IPS-20b (cell line): ENCODE data around the gene YAP1.

Experiments used
- H3K27ac ChIP-seq: one replicate; pipeline ENCODE4 v1.5.1; 2013; ENCODE audit warnings: low read length
- H3K27me3 ChIP-seq: 2 replicates; pipeline ENCODE4 v1.6.1; 2013; ENCODE audit warnings: mild to moderate bottlenecking, low read length, inconsistent platforms; ENCODE audit not compliant: insufficient read depth
- H3K36me3 ChIP-seq: 2 replicates; pipeline ENCODE4 v1.6.1; 2013; ENCODE audit warnings: low read depth, mild to moderate bottlenecking, inconsistent platforms, low read length, moderate library complexity; ENCODE audit not compliant: insufficient read depth
- H3K4me1 ChIP-seq: 2 replicates; pipeline ENCODE4 v1.6.1; 2013; ENCODE audit warnings: mild to moderate bottlenecking, control low read depth, inconsistent platforms, low read length, moderate library complexity; ENCODE audit not compliant: insufficient read depth
- H3K4me3 ChIP-seq: 2 replicates; pipeline ENCODE4 v1.5.1; 2013; ENCODE audit warnings: mild to moderate bottlenecking, low read length, inconsistent platforms
- H3K9ac ChIP-seq: 2 replicates; pipeline ENCODE4 v1.6.1; 2013; ENCODE audit warnings: low read depth, mild to moderate bottlenecking, inconsistent platforms, low read length, moderate library complexity
- H3K9me3 ChIP-seq: 2 replicates; pipeline ENCODE4 v1.6.1; 2013; ENCODE audit warnings: mild to moderate bottlenecking, low read depth, low read length, inconsistent platforms; ENCODE audit not compliant: insufficient read depth

Gene YAP1

DNA sequence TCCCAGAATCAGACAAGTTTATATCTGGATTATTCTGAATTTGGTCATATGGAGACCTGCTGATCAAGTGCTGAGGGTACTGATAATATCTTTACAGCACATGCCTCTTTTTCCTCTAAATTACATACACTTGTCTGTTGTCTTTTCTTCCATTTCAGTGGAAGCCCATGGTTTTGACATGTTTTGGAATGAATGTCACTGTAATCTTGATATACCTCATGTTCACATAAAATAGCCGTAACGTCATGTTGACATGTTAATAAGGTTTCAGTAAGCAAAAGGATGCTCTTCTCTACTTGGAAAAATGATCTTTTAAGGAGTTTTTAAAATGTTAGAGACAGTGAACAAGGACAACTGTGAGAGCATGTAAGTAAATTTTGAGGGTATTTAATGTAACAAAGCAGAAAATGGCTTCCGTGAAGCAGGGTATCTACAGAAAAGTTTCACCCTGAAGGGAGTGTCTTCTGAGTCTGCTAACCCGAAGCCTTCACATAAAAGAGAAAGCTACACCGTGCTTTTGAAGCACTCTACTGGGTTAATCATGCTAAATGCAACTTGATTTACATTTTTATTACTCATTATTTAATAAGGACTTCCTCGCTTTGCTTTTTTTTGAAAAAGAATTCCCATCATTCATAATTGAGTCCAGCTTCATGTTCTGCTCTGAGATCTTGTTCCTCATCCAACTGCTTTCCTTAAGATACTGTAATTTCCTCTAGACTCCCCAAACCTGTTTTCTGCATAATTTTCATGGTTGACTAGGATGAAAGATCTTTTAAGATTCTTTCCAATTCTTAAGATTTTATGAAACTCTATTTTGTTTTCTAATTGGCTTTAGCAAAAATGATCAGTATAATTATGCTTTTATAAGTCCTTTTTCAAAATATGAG lies 56.2 kb downstream of the YAP1 start:
- H3K27ac ChIP-seq = no peak overlapping the region
- H3K4me1 ChIP-seq = peaks cover 12% of the 10 kb centered on the region
- H3K27me3 ChIP-seq = no peaks in the 10 kb centered on the region
- H3K4me3 ChIP-seq = no peak overlapping the region
- peaks cover 30% of the 10 kb centered on the region for H3K36me3 ChIP-seq
- no peaks in the 10 kb centered on the region for H3K9me3 ChIP-seq
- no peak overlapping the region for H3K9ac ChIP-seq

GRCh38 chr11:102168481-102168880 lies 58.2 kb downstream of the YAP1 start:
- Histone ChIP-seq H3K36me3 (peaks cover 18% of the 10 kb centered on the region), H3K9ac (no peak overlapping the region), H3K27me3 (no peaks in the 10 kb centered on the region), H3K4me3 (no peak overlapping the region), H3K27ac (no peak overlapping the region), H3K4me1 (peaks cover 7% of the 10 kb centered on the region; the same call in 1 of the 2 replicates), H3K9me3 (no peaks in the 10 kb centered on the region)

- H3K9ac ChIP-seq = no peak overlapping the region
- H3K27ac ChIP-seq = no peak overlapping the region
- H3K9me3 ChIP-seq = no peaks in the 10 kb centered on the region
- H3K36me3 ChIP-seq = peaks cover 17% of the 10 kb centered on the region
- H3K27me3 ChIP-seq = no peaks in the 10 kb centered on the region
- no peak overlapping the region for H3K4me3 ChIP-seq
- peaks cover 7% of the 10 kb centered on the region; the same call in 1 of the 2 replicates for H3K4me1 ChIP-seq
Observed at GRCh38 chr11:102171101-102171500, 60.9 kb downstream of the YAP1 start.

DNA sequence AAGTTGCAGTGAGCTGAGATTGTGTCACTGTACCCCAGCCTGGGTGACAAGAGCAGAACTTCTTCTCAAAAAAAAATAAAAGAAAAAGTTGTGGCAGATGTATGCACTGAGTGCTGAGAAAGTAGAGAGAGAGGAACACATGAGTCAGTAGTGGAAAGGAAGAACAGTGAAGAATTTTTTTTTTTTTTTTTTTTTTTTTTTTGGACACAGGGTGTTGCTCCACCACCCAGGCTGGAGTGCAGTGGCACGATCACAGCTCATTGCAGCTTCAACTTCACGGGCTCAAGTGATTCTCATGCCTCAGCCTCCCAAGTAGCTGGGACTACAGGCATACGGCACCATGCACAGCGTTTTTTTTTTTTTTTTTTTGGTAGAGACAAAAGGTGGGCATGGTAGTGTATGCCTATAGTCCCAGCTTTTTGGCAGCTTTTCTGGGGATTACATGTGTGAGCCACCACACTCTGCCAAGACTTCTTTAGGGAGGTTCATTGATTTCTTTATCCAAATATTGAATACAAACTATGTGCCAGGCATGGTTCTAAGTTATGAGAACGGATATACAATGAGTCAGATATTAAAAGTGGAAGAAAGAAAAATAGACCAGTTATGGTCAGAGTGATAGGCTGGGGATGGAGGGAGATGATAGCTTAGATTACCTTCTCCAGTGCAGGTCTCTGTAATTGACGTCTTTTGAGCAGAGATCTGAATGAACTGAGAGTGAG lies 62.0 kb downstream of the YAP1 start:
- Histone ChIP-seq H3K9me3 (no peaks in the 10 kb centered on the region), H3K27me3 (no peaks in the 10 kb centered on the region), H3K4me1 (peaks cover 7% of the 10 kb centered on the region; the same call in 1 of the 2 replicates), H3K36me3 (peaks cover 15% of the 10 kb centered on the region), H3K9ac (no peak overlapping the region), H3K4me3 (no peak overlapping the region), H3K27ac (no peak overlapping the region)

- H3K27ac ChIP-seq = no peak overlapping the region
Observed at GRCh38 chr11:102177126-102177525, 66.9 kb downstream of the YAP1 start.

GRCh38 chr11:102177974-102178631 lies 67.9 kb downstream of the YAP1 start:
- Histone ChIP-seq H3K9ac (no peak overlapping the region), H3K36me3 (peaks cover 27% of the 10 kb centered on the region), H3K27me3 (no peaks in the 10 kb centered on the region), H3K4me1 (no peaks in the 10 kb centered on the region), H3K27ac (no peak overlapping the region), H3K9me3 (no peaks in the 10 kb centered on the region), H3K4me3 (no peak overlapping the region)

More at GRCh38 chr11:102177126-102177525, 66.9 kb downstream of the YAP1 start:
- H3K4me1 ChIP-seq = no peaks in the 10 kb centered on the region
- H3K27me3 ChIP-seq = no peaks in the 10 kb centered on the region
- peaks cover 27% of the 10 kb centered on the region for H3K36me3 ChIP-seq
- H3K4me3 ChIP-seq = no peak overlapping the region
- no peaks in the 10 kb centered on the region for H3K9me3 ChIP-seq
- H3K9ac ChIP-seq = no peak overlapping the region

GRCh38 chr11:102179371-102179770 lies 69.1 kb downstream of the YAP1 start:
- Histone ChIP-seq H3K9ac (no peak overlapping the region), H3K9me3 (no peaks in the 10 kb centered on the region), H3K36me3 (peaks cover 26% of the 10 kb centered on the region), H3K4me3 (no peak overlapping the region), H3K27ac (no peak overlapping the region), H3K27me3 (no peaks in the 10 kb centered on the region), H3K4me1 (no peaks in the 10 kb centered on the region)

GRCh38 chr11:102184269-102184987 lies 74.2 kb downstream of the YAP1 start:
- no peak overlapping the region for H3K27ac ChIP-seq
- no peak overlapping the region for H3K9ac ChIP-seq
- no peaks in the 10 kb centered on the region for H3K27me3 ChIP-seq
- H3K4me1 ChIP-seq = peaks cover 23% of the 10 kb centered on the region; the same call in 1 of the 2 replicates
- peaks cover 15% of the 10 kb centered on the region for H3K36me3 ChIP-seq
- H3K9me3 ChIP-seq = no peaks in the 10 kb centered on the region
- H3K4me3 ChIP-seq = no peak overlapping the region

DNA sequence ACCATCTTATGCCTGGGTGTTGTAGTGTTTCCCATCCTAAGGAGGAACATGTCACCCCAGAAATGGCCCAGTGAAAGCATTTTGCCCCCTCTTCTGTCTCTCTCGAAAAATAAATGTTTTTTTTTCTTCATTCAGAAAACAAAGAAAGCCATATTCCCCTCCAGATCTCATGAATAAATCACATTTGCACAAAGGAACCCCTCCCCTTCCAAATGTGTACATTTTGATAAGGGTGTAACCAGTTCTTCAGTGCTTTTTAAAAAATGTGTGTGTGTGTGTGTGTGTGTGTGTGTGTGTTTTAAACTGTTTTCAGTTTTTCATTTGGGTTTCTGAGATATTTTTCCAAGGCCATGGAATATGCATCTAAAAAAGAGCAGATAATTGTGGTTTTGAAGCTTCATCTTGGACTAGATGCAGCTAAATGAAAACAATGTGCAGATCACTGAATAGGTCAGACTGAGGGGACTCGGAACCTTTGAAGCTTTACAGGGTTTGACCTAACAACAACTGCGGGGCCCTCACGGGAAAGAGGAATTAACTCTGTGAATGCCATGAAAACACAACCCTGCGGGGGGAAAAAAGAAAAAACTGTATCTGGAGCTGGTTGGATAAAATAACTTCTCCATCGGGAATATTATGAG lies 76.4 kb downstream of the YAP1 start:
- no peak overlapping the region for H3K27ac ChIP-seq
- H3K4me1 ChIP-seq = peaks cover 23% of the 10 kb centered on the region; the same call in 1 of the 2 replicates
- H3K9me3 ChIP-seq = no peaks in the 10 kb centered on the region
- no peak overlapping the region for H3K4me3 ChIP-seq
- H3K36me3 ChIP-seq = peaks cover 7% of the 10 kb centered on the region
- no peaks in the 10 kb centered on the region for H3K27me3 ChIP-seq
- no peak overlapping the region for H3K9ac ChIP-seq

GRCh38 chr11:102187416-102188151 lies 77.3 kb downstream of the YAP1 start:
- H3K4me3 ChIP-seq = no peak overlapping the region
- peaks cover 25% of the 10 kb centered on the region; the same call in 1 of the 2 replicates for H3K4me1 ChIP-seq
- peaks cover 7% of the 10 kb centered on the region for H3K36me3 ChIP-seq
- H3K27ac ChIP-seq = no peak overlapping the region
- no peaks in the 10 kb centered on the region for H3K9me3 ChIP-seq
- no peaks in the 10 kb centered on the region for H3K27me3 ChIP-seq
- no peak overlapping the region for H3K9ac ChIP-seq
